ENCODE results near the gene SKAP1.
"Not testable (repeated sequence)": the region's sequence is repeated elsewhere in the genome, so short reads cannot be mapped to it uniquely, and the experiment has no call there.

The SKAP1 gene

DNA sequence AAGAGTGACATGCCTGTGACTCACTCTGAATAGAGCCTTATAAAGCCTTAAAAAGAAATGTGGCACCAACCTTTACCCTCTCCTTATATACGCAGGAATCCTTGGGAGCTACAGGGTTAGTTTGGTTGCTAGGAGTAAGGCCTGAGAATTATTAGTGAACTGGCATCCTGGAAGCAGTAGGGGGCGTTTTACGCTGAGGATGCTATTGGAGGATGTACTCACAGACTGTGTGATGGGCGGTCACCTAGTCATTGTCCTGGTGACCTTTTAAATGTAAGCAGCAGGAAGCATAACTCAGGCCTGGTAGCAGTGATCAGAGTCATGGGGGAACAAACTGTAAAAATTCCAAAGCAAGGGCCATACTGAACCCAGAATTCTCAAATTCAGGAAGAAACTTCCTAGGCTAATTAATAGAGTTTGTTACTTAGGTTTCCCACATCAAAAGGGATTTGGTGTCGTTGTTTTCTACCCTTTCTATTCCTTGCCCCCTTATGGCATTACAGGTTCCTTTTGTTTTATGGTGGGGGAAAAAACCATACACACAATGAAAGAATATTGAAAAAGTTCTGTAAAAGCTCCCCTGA is 168.6 kb downstream of the SKAP1 start:
- DNase-seq (ENCODE audit: insufficient read length, low spot score): no peak
- FAIRE-seq: peak; percentile 76

DNA sequence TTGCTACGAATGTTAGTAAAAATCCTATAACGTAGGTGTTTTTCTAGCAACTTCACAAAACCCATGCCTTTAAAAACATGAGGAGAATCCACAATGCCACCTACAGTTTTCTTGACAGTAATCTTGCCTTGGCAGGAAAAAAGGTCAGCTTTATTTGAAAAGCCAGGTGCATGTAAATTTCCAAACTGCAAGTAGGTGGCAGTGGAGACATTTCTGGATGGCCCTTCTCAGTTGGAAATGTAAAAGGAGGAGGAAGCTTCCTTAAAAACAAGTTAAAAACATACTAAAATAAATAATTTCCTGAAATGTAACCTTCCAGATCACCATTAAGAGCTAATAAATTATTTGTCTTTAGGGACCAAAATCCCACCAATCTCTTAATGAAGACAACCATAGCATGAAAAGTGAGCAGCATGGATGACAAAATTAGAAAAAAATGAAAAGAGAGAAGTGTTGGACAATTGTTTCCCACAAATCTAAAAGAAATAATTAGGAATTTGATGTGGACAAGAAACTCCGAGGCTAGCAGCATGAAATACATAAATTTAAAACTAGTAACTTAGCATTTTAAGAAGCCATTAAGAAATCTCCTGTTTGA is 170.2 kb downstream of the SKAP1 start:
- TF ChIP-seq POLR2AphosphoS5 (IDR thresholded peaks at IDR 0.05; ENCODE audit: low read depth, low read length) (no peak), TAF1 (IDR thresholded peaks at IDR 0.05; ENCODE audit: low read depth, low read length) (no peak), SPI1 (IDR thresholded peaks at IDR 0.05; ENCODE audit: low read depth, low read length) (no peak), PAX5 (IDR thresholded peaks at IDR 0.05; ENCODE audit: insufficient read depth, low read length, severe bottlenecking) (no peak), POLR2A (IDR thresholded peaks at IDR 0.05; ENCODE audit: low read depth, low read length) (no peak), POU2F2 (IDR thresholded peaks at IDR 0.05; ENCODE audit: low read depth, low read length) (no peak)
- no peak for DNase-seq (ENCODE audit: insufficient read length, low spot score)
- FAIRE-seq: no peak

More for the DNA sequence above, 168.6 kb downstream of the SKAP1 start:
- TF ChIP-seq POLR2AphosphoS5 (IDR thresholded peaks at IDR 0.05; ENCODE audit: low read depth, low read length): no peak
- TF ChIP-seq SPI1 (IDR thresholded peaks at IDR 0.05; ENCODE audit: low read depth, low read length): no peak
- no peak for TF ChIP-seq TAF1 (IDR thresholded peaks at IDR 0.05; ENCODE audit: low read depth, low read length)
- TF ChIP-seq PAX5 (IDR thresholded peaks at IDR 0.05; ENCODE audit: insufficient read depth, low read length, severe bottlenecking): no peak
- TF ChIP-seq POLR2A (IDR thresholded peaks at IDR 0.05; ENCODE audit: low read depth, low read length): no peak
- no peak for TF ChIP-seq POU2F2 (IDR thresholded peaks at IDR 0.05; ENCODE audit: low read depth, low read length)

DNA sequence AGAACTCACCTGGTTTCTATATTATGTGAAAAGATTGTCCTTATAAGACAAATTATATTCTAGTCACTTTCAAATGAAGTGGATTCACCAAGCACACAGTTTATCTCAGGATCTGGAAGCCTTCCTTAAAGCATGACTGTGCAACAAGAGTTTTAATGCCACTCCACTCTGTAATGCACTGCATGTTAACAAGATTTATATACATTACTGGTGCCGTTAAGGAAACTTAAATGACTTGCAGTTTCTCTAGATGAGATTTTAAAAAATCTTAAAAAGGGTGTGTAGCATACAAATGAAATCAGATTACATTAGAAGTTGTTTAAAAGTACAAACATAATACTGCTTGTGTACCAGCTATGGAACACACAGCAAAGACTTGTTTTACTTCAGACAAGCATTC is 171.7 kb downstream of the SKAP1 start:
- TF ChIP-seq POLR2A (IDR thresholded peaks at IDR 0.05; ENCODE audit: low read depth, low read length): no peak
- no peak for TF ChIP-seq POLR2AphosphoS5 (IDR thresholded peaks at IDR 0.05; ENCODE audit: low read depth, low read length)
- no peak for TF ChIP-seq TAF1 (IDR thresholded peaks at IDR 0.05; ENCODE audit: low read depth, low read length)
- no peak for TF ChIP-seq POU2F2 (IDR thresholded peaks at IDR 0.05; ENCODE audit: low read depth, low read length)
- TF ChIP-seq PAX5 (IDR thresholded peaks at IDR 0.05; ENCODE audit: insufficient read depth, low read length, severe bottlenecking): no peak
- TF ChIP-seq SPI1 (IDR thresholded peaks at IDR 0.05; ENCODE audit: low read depth, low read length): no peak
- FAIRE-seq (no peak), DNase-seq (ENCODE audit: insufficient read length, low spot score) (no peak)

DNA sequence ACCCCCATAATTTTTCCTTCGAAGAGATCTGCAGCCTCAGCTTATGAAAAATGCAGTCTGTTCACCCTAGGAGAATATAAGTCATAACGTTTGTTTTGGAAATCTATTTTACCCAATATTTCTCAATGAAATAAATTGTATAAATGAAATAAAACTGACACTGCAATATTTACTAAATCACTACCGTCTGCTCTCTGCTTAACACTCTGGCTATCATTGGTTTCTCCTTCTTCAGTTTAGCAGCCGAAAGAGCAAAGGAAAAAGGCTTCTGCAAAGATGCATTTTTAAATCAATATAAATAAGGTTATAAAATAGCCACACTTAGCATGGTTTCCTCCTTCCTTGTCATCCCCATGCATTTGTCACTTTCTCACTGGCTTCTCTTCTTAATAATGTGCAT is 174.3 kb downstream of the SKAP1 start:
- no peak for DNase-seq (ENCODE audit: insufficient read length, low spot score)
- no peak for FAIRE-seq
- TF ChIP-seq PAX5 (IDR thresholded peaks at IDR 0.05; ENCODE audit: insufficient read depth, low read length, severe bottlenecking) (no peak), TAF1 (IDR thresholded peaks at IDR 0.05; ENCODE audit: low read depth, low read length) (no peak), POLR2A (IDR thresholded peaks at IDR 0.05; ENCODE audit: low read depth, low read length) (no peak), POU2F2 (IDR thresholded peaks at IDR 0.05; ENCODE audit: low read depth, low read length) (no peak), SPI1 (IDR thresholded peaks at IDR 0.05; ENCODE audit: low read depth, low read length) (no peak), POLR2AphosphoS5 (IDR thresholded peaks at IDR 0.05; ENCODE audit: low read depth, low read length) (no peak)

DNA sequence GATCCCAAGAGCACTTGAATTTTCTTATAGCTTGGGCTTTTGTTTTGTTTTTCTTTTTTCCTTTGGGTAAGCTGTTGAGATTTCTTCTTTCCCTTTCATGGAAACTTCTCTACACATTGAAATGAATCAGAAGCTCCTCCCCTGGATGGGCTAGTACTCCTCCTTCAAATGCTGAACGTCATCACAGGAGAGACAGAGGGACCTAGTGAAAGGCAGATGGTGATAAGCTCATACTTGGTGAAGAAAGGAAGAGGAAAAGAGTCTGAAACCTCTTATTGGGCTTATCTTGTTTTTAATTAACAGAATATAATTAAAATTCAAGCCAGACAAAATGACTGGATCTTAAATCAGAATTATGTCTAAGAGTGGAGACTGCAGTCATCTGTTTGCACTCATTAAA is 175.1 kb downstream of the SKAP1 start:
- FAIRE-seq: no peak
- DNase-seq (ENCODE audit: insufficient read length, low spot score): no peak
- TF ChIP-seq POLR2A (IDR thresholded peaks at IDR 0.05; ENCODE audit: low read depth, low read length) (no peak), POLR2AphosphoS5 (IDR thresholded peaks at IDR 0.05; ENCODE audit: low read depth, low read length) (no peak), SPI1 (IDR thresholded peaks at IDR 0.05; ENCODE audit: low read depth, low read length) (no peak), TAF1 (IDR thresholded peaks at IDR 0.05; ENCODE audit: low read depth, low read length) (no peak), POU2F2 (IDR thresholded peaks at IDR 0.05; ENCODE audit: low read depth, low read length) (no peak)

DNA sequence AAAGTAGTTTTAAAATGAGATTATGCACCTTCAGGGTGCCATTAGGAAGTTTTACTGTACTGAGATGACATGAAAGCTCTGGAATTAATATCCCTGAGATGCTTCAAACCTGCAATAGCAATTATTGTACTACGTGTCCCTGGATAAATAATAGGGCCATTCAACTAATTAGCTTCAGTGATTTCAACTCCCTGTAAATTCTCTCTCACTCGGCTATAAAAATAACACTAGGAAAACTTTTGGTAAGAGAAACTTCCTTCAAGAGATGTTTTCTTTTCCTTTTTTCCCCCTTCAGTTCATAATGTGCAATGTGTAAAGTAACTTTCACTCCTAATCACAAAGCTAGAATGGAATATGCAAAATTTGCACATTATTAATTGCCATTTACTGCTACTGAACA is 176.0 kb downstream of the SKAP1 start:
- DNase-seq (ENCODE audit: insufficient read length, low spot score) (no peak), FAIRE-seq (no peak)
- TF ChIP-seq TAF1 (IDR thresholded peaks at IDR 0.05; ENCODE audit: low read depth, low read length) (no peak), POLR2A (IDR thresholded peaks at IDR 0.05; ENCODE audit: low read depth, low read length) (no peak), PAX5 (IDR thresholded peaks at IDR 0.05; ENCODE audit: insufficient read depth, low read length, severe bottlenecking) (no peak), POU2F2 (IDR thresholded peaks at IDR 0.05; ENCODE audit: low read depth, low read length) (no peak), POLR2AphosphoS5 (IDR thresholded peaks at IDR 0.05; ENCODE audit: low read depth, low read length) (no peak), SPI1 (IDR thresholded peaks at IDR 0.05; ENCODE audit: low read depth, low read length) (no peak)

DNA sequence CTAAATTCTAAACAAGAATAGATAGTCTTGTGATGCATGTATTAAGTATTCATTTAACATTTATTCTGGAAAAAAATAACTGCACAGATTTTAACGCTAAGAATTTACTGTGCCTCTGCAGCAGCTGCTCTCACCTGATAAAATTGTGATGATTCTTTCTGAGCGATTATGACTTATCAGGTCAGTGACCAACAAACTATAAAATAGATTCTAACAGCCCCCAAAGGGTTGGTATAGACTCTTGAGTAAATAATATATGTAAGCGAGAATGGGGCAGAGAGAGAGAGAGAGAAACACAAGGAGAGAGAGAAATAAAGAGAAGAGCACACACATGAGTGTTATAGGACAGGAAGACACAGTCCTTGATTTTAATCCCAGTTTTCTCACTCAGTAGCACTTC is 178.1 kb downstream of the SKAP1 start:
- no peak for DNase-seq (ENCODE audit: insufficient read length, low spot score)
- FAIRE-seq: no peak
- TF ChIP-seq POLR2A (IDR thresholded peaks at IDR 0.05; ENCODE audit: low read depth, low read length) (no peak), POU2F2 (IDR thresholded peaks at IDR 0.05; ENCODE audit: low read depth, low read length) (no peak), SPI1 (IDR thresholded peaks at IDR 0.05; ENCODE audit: low read depth, low read length) (no peak), PAX5 (IDR thresholded peaks at IDR 0.05; ENCODE audit: insufficient read depth, low read length, severe bottlenecking) (no peak), TAF1 (IDR thresholded peaks at IDR 0.05; ENCODE audit: low read depth, low read length) (no peak), POLR2AphosphoS5 (IDR thresholded peaks at IDR 0.05; ENCODE audit: low read depth, low read length) (no peak)

DNA sequence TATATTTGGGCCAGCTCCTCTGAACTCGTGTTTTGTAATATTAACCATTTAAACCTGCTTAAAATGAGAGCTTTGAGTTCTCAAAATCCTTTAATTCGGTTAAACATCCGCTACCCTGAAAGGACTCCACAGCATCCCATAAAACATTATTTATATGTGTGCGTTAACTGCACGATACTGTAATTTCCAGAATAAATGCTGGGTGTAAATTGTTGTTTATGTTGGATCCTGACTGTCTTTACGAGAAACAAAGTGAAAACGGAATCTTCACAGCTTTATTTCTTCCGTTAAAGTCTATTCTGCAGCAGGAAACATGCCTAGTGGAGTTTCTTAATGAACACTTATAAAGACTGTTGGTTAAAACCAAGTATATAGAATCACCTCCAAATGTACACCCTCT is 179.1 kb downstream of the SKAP1 start:
- DNase-seq (ENCODE audit: insufficient read length, low spot score): no peak
- FAIRE-seq: no peak
- TF ChIP-seq SPI1 (IDR thresholded peaks at IDR 0.05; ENCODE audit: low read depth, low read length) (no peak), POLR2AphosphoS5 (IDR thresholded peaks at IDR 0.05; ENCODE audit: low read depth, low read length) (no peak), TAF1 (IDR thresholded peaks at IDR 0.05; ENCODE audit: low read depth, low read length) (no peak), POLR2A (IDR thresholded peaks at IDR 0.05; ENCODE audit: low read depth, low read length) (no peak), POU2F2 (IDR thresholded peaks at IDR 0.05; ENCODE audit: low read depth, low read length) (no peak), PAX5 (IDR thresholded peaks at IDR 0.05; ENCODE audit: insufficient read depth, low read length, severe bottlenecking) (no peak)

DNA sequence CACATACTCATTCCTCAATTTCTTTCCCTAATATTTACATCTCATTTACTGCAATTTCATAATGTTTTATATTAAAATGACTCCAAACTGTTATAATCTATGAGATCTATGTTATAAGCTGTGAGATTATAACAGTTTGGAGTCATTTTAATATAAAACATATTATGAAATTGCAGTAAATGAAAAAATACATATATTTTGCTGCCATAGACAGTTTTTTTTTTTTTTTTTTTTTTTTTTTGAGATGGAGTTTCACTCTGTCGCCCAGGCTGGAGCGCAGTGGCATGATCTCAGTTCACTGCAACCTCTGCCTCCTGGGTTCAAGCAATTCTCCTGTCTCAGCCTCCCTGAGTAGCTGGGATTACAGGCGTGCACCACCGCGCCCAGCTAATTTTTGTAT is 180.0 kb downstream of the SKAP1 start:
- FAIRE-seq; DNase-seq (ENCODE audit: insufficient read length, low spot score): not testable (repeated sequence)

DNA sequence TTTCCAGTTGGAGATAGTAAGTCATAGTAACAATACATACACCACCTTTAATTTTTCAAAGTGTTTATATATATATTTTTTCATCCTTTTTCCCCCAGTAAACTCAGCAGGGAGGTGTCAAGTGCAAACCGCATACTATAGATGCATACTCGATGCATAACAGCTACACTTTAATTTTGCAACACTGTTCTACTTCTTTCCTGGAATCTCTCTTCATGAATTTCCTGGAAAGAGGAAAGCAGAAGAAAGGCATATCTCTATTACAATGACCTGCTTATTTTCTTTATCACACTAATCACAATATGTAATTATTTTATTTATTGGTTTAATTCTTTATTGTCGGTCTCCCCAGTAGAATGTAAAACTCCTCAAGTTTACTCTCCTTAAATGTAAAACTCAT is 182.4 kb downstream of the SKAP1 start:
- TF ChIP-seq POLR2AphosphoS5 (IDR thresholded peaks at IDR 0.05; ENCODE audit: low read depth, low read length): no peak
- no peak for TF ChIP-seq SPI1 (IDR thresholded peaks at IDR 0.05; ENCODE audit: low read depth, low read length)
- no peak for TF ChIP-seq PAX5 (IDR thresholded peaks at IDR 0.05; ENCODE audit: insufficient read depth, low read length, severe bottlenecking)
- TF ChIP-seq TAF1 (IDR thresholded peaks at IDR 0.05; ENCODE audit: low read depth, low read length): no peak
- TF ChIP-seq POLR2A (IDR thresholded peaks at IDR 0.05; ENCODE audit: low read depth, low read length): no peak
- no peak for TF ChIP-seq POU2F2 (IDR thresholded peaks at IDR 0.05; ENCODE audit: low read depth, low read length)
- DNase-seq (ENCODE audit: insufficient read length, low spot score) (no peak), FAIRE-seq (no peak)
